Muscle of leg (tissue), 11 donors: ENCODE results near the gene LAMC2. TPM values are rescaled to one million over a fixed set of nuclear protein-coding genes. Genes with fewer than 3 reads are reported as not detected.
A peak's percentile ranks its signal among the peaks of the same experiment; 100 is the strongest.

Source experiments
- DNase-seq: peaks from one replicate; pipeline ENCODE4 v3.0.0; 2013
- H3K27ac ChIP-seq: one replicate; pipeline ENCODE4 v1.5.1; 2013; ENCODE audit warnings: mild to moderate bottlenecking, low read length, control low read depth
- H3K27me3 ChIP-seq: one replicate; pipeline ENCODE4 v1.6.1; 2013; ENCODE audit warnings: low read length; ENCODE audit not compliant: control insufficient read depth, insufficient read depth
- H3K36me3 ChIP-seq: one replicate; pipeline ENCODE4 v1.6.1; 2013; ENCODE audit warnings: low read length; ENCODE audit not compliant: control insufficient read depth, insufficient read depth
- H3K4me1 ChIP-seq: one replicate; pipeline ENCODE4 v1.6.1; 2013; ENCODE audit warnings: low read length; ENCODE audit not compliant: control insufficient read depth, insufficient read depth
- H3K4me3 ChIP-seq: one replicate; pipeline ENCODE4 v1.5.1; 2013; ENCODE audit warnings: low read length, control low read depth
- H3K9me3 ChIP-seq: replicated peaks from 2 replicates; pipeline ENCODE4 v1.6.1; 2013; ENCODE audit warnings: low read depth, low read length; ENCODE audit not compliant: control insufficient read depth
- WGBS: methylation state at CpG from one replicate; pipeline ENCODE4 v1.1.5; 2013; ENCODE audit warnings: missing lambda C conversion rate; ENCODE audit not compliant: insufficient coverage; 5-methylcytosine and 5-hydroxymethylcytosine counted together
- polyA plus RNA-seq, 8 donors: library from polyadenylated mRNA; unstranded; fragments of 120-200 nt; gene quantifications; one replicate each; pipeline versions ENCODE4 v1.2.1 to v1.2.3, GENCODE V29; 2013; ENCODE audit warnings: inconsistent platforms in 1 of 8, low replicate concordance in 1 of 8; ENCODE audit not compliant: insufficient read length in 8 of 8, insufficient read depth in 1 of 8
- total RNA-seq: library from RNA; stranded (reverse); fragments of 120-200 nt; gene quantifications from one replicate; pipeline ENCODE4 v1.2.4, GENCODE V29; 2013

The LAMC2 gene
- total and polyA plus RNA-seq, 9 donors, result 0.71 to 6.0 (median 2.7) TPM

DNA sequence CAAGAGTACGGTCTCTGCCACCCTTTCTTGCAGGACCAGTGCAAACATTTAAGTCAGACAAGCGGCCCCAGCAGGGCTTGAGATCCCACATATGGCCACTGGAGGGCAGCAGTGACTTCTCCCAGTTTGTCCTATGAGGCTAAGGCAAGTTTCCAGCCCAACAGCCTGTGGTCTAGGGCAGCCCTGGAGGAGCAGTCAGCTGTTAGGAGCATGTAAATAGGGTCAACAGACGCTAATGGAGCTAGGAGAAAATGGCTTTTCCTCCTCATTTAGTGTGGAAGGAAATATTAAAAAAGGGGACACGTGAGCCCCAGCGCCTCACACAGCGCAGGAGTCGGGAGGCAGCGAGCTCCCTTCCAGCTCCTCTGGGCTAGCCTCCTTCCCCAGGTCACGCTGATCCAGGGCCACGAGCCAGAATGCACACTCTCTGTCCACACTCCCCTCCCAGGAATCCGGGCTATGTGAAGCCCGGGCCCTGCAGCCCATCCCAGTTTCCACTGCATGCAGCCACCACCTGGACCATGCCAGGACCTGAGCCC is 95.6 kb downstream of the LAMC2 start:
- Histone ChIP-seq H3K4me3 (no peak overlapping the region), H3K36me3 (no peaks in the 10 kb centered on the region), H3K9me3 (no peaks in the 10 kb centered on the region), H3K27ac (peak overlapping the region; percentile 91), H3K27me3 (no peaks in the 10 kb centered on the region), H3K4me1 (peaks cover 69% of the 10 kb centered on the region)
- DNase-seq, result peak; percentile 97
- 16% methylated on average over 9 of the region's 12 CpGs for WGBS

DNA sequence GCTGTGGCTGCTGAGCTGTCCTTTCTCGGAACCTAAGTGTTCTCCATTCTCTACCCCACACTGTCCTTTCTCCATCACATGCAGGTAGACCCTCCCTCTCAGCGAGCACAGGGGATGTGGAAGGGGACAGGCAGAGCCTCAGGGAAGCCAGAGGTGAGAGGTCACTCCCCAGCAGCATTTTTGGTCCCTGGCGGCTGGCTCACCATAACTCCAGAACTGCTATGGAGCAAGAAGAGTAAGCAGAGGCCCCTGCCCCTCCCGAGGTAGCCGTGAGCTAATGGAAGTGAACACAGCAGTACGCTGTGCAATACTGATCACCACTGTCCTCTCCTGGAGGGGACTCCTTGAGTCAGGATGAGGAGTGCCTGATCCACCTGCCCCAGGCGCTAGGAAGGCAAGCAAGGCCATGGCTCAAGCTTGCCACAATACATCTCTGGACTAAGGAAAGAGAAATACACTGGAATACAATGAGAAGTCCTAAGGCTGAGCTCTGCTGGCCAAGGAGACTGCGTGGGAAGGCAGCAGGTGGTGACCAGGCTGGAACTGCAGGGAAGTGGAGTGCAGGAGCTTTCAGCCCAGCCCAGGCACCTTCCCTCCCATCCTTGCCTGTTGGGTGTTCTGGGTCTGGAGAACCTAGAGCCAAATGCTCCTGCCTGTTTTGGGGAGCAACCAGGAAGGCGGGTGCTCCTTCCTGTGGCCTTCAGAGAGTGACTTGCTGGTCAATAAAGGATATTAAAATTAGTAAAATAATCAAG is 96.2 kb downstream of the LAMC2 start:
- no peaks in the 10 kb centered on the region for H3K9me3 ChIP-seq
- 71% methylated on average over 5 of the region's 9 CpGs for WGBS
- H3K27me3 ChIP-seq, result no peaks in the 10 kb centered on the region
- no peak overlapping the region for H3K4me3 ChIP-seq
- no peaks in the 10 kb centered on the region for H3K36me3 ChIP-seq
- H3K4me1 ChIP-seq, result peaks cover 75% of the 10 kb centered on the region
- no peak for DNase-seq
- peak overlapping the region; percentile 91 for H3K27ac ChIP-seq

DNA sequence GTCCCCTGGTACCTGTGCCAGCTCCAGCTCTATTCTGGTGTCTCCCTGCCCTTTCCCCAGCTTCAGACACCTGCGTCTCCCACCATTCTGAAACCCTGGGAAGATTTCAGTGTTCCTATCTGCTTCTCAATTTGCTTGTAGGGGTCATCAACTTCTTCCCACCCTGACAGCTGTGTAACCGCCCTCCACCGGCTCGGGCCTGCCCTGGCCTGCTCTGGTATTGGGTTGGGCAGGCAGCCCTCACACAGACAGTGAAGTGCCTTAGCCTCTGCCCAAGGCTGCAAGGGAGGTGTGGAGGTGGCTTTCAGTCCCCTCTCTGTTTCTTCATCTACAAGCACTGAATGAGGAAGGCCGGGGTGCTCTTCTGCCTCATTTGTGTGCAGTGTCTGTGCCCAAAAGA is 97.2 kb downstream of the LAMC2 start:
- Histone ChIP-seq H3K9me3 (no peaks in the 10 kb centered on the region), H3K27me3 (no peaks in the 10 kb centered on the region), H3K4me3 (no peak overlapping the region), H3K4me1 (peaks cover 81% of the 10 kb centered on the region), H3K36me3 (no peaks in the 10 kb centered on the region), H3K27ac (peak overlapping the region; percentile 76)
- DNase-seq, result no peak
- WGBS, result 92% methylated on average over 1 of the region's 5 CpGs

DNA sequence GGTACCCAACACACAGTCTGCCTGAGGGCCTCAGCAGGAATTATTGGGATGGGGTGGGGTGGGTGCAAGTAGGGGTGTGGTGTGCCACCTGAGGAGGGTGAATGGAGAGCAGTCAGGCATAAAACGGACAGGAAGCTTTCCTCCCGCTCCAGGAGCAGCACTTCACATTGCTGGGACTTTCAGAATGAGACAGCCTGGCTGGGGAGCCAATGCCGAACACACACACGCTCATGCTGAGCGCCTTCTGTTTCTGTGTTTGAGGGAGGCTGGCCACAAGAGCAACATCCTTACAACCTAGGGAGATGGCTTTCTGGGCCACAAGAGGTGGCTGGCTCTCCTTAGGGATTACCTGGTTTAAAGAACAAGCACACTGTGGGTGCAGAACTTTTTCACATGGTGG is 98.0 kb downstream of the LAMC2 start:
- 100% methylated on average over 3 of the region's 5 CpGs for WGBS
- Histone ChIP-seq H3K27ac (peak overlapping the region; percentile 76), H3K27me3 (no peaks in the 10 kb centered on the region), H3K4me1 (peaks cover 80% of the 10 kb centered on the region), H3K4me3 (no peak overlapping the region), H3K36me3 (no peaks in the 10 kb centered on the region), H3K9me3 (peaks cover 3% of the 10 kb centered on the region)
- DNase-seq, result no peak

DNA sequence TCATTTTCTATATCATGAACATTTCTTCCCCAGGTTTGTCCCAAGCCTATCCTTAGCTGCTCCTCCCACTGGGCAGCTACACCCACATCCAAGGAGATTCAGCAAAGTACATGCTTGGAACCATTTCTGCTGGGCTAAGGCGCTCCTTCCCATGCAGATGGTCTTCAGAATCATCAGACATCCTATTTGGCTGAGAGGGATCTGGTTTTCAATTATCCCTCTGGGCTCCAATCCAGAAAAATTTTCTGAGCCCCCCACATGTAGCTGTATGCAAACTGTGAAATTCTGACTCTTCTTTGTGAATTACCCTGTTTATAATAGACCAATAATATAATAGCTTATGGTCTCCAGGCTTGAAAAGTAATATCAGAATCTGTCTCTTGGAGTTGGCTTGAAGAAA is 99.2 kb downstream of the LAMC2 start:
- Histone ChIP-seq H3K4me3 (no peak overlapping the region), H3K27ac (peak overlapping the region; percentile 21), H3K9me3 (peaks cover 3% of the 10 kb centered on the region), H3K27me3 (no peaks in the 10 kb centered on the region), H3K36me3 (no peaks in the 10 kb centered on the region), H3K4me1 (peaks cover 79% of the 10 kb centered on the region)
- no peak for DNase-seq
- no CpG with 5 or more reads among the region's 1 CpG for WGBS

DNA sequence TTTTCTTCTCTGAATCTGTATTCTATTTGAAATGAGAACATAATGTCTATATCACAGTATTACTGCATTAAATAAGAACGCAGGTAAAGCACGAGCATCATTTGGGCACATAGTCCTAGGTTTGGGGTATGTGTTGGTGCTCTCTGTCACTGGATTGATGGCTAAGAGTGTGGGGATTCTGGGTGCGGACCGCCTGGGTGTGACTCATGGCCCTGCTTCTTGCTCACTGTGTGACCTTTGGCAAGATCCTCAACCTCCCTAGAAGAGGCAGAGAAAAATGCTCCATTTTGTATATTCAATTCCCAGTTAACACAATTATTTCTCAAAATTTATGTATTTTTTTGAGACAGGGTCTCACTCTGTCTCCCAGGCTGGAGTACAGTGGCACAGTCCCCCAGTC is 99.7 kb downstream of the LAMC2 start:
- Histone ChIP-seq H3K27me3 (no peaks in the 10 kb centered on the region), H3K4me3 (no peak overlapping the region), H3K36me3 (no peaks in the 10 kb centered on the region), H3K4me1 (peaks cover 79% of the 10 kb centered on the region), H3K27ac (no peak overlapping the region), H3K9me3 (peaks cover 3% of the 10 kb centered on the region)
- no CpG with 5 or more reads among the region's 4 CpGs for WGBS
- no peak for DNase-seq

DNA sequence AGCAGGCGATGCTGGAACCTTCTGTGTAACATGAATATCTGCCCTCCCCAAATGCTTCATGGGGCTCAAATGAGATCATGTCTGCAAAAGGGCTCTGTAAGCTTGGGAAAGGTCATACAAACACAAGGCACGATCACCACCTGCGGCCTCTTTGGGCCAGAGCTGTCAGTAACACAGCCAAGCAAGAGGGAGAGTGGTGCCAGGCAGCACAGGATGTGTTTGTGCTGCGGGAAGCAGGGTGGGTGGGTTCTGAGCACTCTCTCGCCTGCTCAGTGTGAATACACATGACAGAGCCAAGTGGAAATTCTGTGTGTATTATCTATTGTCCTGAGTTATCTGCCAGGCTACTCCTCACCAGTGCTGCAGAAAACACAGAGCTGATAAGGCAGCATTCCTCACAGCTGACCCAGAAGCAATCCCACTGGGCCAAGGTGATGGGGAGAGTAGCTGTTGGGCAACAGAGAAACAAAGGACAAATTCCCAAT is 101.2 kb downstream of the LAMC2 start:
- DNase-seq, result peak; percentile 71
- WGBS, result 20% methylated on average over 1 of the region's 5 CpGs
- H3K9me3 ChIP-seq, result peaks cover 3% of the 10 kb centered on the region
- H3K4me1 ChIP-seq, result peaks cover 76% of the 10 kb centered on the region
- no peaks in the 10 kb centered on the region for H3K27me3 ChIP-seq
- no peaks in the 10 kb centered on the region for H3K36me3 ChIP-seq
- no peak overlapping the region for H3K4me3 ChIP-seq
- H3K27ac ChIP-seq, result peak overlapping the region; percentile 67

DNA sequence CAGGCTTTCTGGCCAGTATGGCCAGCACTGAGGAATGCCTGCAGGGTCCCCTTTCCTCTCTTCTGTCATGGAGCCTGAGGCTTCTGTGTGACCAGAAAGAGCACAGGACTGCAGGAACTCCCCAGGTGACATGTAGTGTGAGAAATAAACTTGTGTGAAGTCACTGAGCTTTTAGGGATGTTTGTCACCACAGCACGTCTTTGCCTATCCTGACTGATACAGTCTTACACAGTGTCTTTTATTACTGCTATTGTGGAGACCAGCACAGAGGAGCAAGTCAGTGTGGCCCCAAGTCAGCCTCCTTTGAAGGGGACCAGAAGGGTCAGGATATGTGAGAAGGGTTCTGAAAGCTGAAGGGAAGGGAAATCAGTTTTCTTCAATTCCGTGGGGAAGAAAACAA is 102.5 kb downstream of the LAMC2 start:
- no peaks in the 10 kb centered on the region for H3K27me3 ChIP-seq
- H3K9me3 ChIP-seq, result peaks cover 3% of the 10 kb centered on the region
- WGBS, result no CpG with 5 or more reads among the region's 2 CpGs
- peak overlapping the region; percentile 43 for H3K27ac ChIP-seq
- no peak for DNase-seq
- no peaks in the 10 kb centered on the region for H3K36me3 ChIP-seq
- H3K4me1 ChIP-seq, result peaks cover 76% of the 10 kb centered on the region
- H3K4me3 ChIP-seq, result no peak overlapping the region

DNA sequence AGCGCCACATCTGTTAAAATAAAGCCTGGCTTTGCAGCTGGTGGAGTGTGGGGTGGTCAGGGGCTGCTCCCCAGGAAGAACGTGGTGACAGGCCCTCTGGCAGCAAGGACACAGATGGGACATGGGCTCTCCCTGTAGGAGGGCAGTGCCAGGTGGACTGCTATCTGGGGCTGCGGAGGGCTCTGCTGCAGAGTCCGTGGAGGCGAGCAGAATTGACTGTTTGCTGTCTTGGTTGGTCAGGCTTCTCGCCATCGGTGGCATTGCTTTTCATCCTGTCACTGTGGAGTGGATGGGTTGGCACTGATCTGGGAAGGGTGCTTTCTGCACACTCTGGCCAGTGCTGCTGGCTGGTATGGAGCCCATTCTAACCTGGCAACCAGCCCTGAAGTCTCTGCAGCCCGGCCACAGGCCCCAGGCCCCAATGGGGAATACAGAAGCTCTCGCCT is 103.0 kb downstream of the LAMC2 start:
- Histone ChIP-seq H3K36me3 (no peaks in the 10 kb centered on the region), H3K27me3 (no peaks in the 10 kb centered on the region), H3K4me1 (peaks cover 71% of the 10 kb centered on the region), H3K4me3 (no peak overlapping the region), H3K9me3 (peaks cover 3% of the 10 kb centered on the region), H3K27ac (peak overlapping the region; percentile 1)
- 77% methylated on average over 7 of the region's 9 CpGs for WGBS
- no peak for DNase-seq

DNA sequence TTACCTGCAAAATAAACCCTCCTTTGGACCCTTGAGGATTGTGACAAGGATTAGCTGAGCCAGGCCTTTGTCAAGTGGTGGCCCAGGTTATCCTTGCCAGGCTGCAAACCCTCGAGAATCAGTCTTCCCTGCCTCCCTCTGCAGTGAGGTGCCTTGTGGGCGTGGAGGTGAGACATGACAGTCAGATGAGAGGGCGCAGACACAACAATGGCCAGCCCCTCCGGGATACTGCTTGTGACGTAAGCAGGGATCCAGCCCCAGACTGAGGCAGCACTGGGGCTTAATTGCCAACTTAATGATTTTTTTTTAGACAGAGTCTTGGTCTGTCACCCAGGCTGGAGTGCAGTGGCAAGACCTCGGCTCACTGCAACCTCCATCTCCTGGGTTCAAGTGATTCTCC is 104.6 kb downstream of the LAMC2 start:
- H3K27me3 ChIP-seq, result no peaks in the 10 kb centered on the region
- peaks cover 3% of the 10 kb centered on the region for H3K9me3 ChIP-seq
- no peak for DNase-seq
- H3K4me1 ChIP-seq, result peaks cover 61% of the 10 kb centered on the region
- no peak overlapping the region for H3K4me3 ChIP-seq
- H3K27ac ChIP-seq, result no peak overlapping the region
- no peaks in the 10 kb centered on the region for H3K36me3 ChIP-seq
- WGBS, result 89% methylated on average over 6 of the region's 6 CpGs
